K562 (cell line): Measurements from ENCODE around the gene TOR3A. TPM values are rescaled to one million over a fixed set of nuclear protein-coding genes. Genes with fewer than 3 reads are reported as not detected.

Source experiments
- BRCA1 ChIP-seq, 2 experiments: fragments of 450-650 bp in 1 of 2; sonication (generic) in 1 of 2; formaldehyde crosslinking in 1 of 2; IDR thresholded peaks; 2 replicates each; pipeline versions ENCODE4 v1.5.0 to v1.6.1; 2017 to 2020; ENCODE audit warnings: mild to moderate bottlenecking in 1 of 2, missing genetic modification reagents in 1 of 2
- CAMTA2 ChIP-seq: fragments of 250-450 bp; sonication (Bioruptor Pico); conservative IDR thresholded peaks from 2 replicates; pipeline ENCODE4 v1.5.1; 2022
- ELF1 ChIP-seq: fragments of 200-800 bp; sonication (Bioruptor generic); IDR thresholded peaks from 2 replicates; pipeline ENCODE4 v1.6.1; 2016; ENCODE audit warnings: missing genetic modification characterization, missing compliant biosample characterization
- HDGF ChIP-seq: fragments of 450-650 bp; IDR thresholded peaks from 2 replicates; pipeline ENCODE4 v1.6.1; 2016
- NFRKB ChIP-seq: fragments of 450-650 bp; IDR thresholded peaks from 2 replicates; pipeline ENCODE4 v1.6.1; 2016; ENCODE audit warnings: low read depth
- NONO ChIP-seq, 2 experiments: fragments of 200-400 bp in 1 of 2; fragments of 450-650 bp in 1 of 2; formaldehyde crosslinking in 1 of 2; IDR thresholded peaks; 2 replicates each; pipeline ENCODE4 v1.6.1; 2017; ENCODE audit warnings: low read depth in 2 of 2, mild to moderate bottlenecking in 2 of 2, moderate library complexity in 2 of 2, low read length in 1 of 2
- POLR3G ChIP-seq: IDR thresholded peaks from 2 replicates; pipeline ENCODE4 v1.6.1; 2011; ENCODE audit not compliant: insufficient read length, insufficient replicate concordance; ENCODE audit errors: extremely low read depth
- SOX6 ChIP-seq: fragments of 450-650 bp; IDR thresholded peaks from 2 replicates; pipeline ENCODE4 v1.6.1; 2014; ENCODE audit warnings: mild to moderate bottlenecking
- TEAD1 ChIP-seq, 2 experiments: fragments of 450-650 bp in 1 of 2; sonication (generic) in 1 of 2; formaldehyde crosslinking; IDR thresholded peaks; 2 replicates each; pipeline versions ENCODE4 v1.4.0 to v1.8.0; 2020 to 2022; ENCODE audit warnings: mild to moderate bottlenecking in 2 of 2, missing genetic modification reagents in 1 of 2
- ZC3H11A ChIP-seq: IDR thresholded peaks from 2 replicates; pipeline ENCODE4 v1.6.1; 2012; ENCODE audit warnings: low read depth, low read length, improper control_type of control experiment
- ZNF140 ChIP-seq: fragments of 250-450 bp; sonication (Bioruptor Pico); IDR thresholded peaks from 2 replicates; pipeline ENCODE4 v1.8.0; 2021; ENCODE audit warnings: moderate library complexity, mild to moderate bottlenecking, inconsistent platforms
- ZNF644 ChIP-seq: fragments of 200-800 bp; sonication (Bioruptor generic); IDR thresholded peaks from 2 replicates; pipeline ENCODE4 v1.6.1; 2016; ENCODE audit warnings: low read depth, missing genetic modification characterization, missing compliant biosample characterization
- ZNF707 ChIP-seq: fragments of 250-450 bp; sonication (Bioruptor Pico); conservative IDR thresholded peaks from 2 replicates; pipeline ENCODE4 v1.8.0; 2022; ENCODE audit warnings: inconsistent platforms, mild to moderate bottlenecking, moderate library complexity
- polyA plus RNA-seq, 8 experiments: library from polyadenylated mRNA; depleted of rRNA in 4 of 8; stranded (reverse) in 5 of 8; unstranded in 3 of 8; fragments of >200 nt; fragmentation: Nextera tagmentation in 2 of 8; fragmentation: Illumina TruSeq in 1 of 8; extraction: Ambion mirVana in 2 of 8; extraction: Trizol in 1 of 8; gene quantifications; 2 replicates each; pipeline versions ENCODE4 v1.2.1 to v1.2.3, GENCODE V29; 2011 to 2014; ENCODE audit warnings: inconsistent platforms in 1 of 8, missing spikeins in 1 of 8
- total RNA-seq, 7 experiments: library from RNA; depleted of rRNA in 6 of 7; stranded (reverse); fragments of >200 nt in 6 of 7; fragmentation: Illumina TruSeq in 2 of 7; extraction: Trizol in 2 of 7; gene quantifications; 2 replicates each; pipeline versions ENCODE4 v1.2.1 to v1.2.3, GENCODE V29; 2011 to 2021; ENCODE audit warnings: low replicate concordance in 1 of 7
- TF ChIP-seq, protein P1 (sequence below): fragments of 250-450 bp; sonication (Bioruptor Pico); IDR thresholded peaks from 2 replicates; pipeline ENCODE4 v1.4.0; 2020; ENCODE audit warnings: borderline replicate concordance
- TF ChIP-seq, protein P2 (sequence below): sonication (generic); formaldehyde crosslinking; IDR thresholded peaks from 2 replicates; pipeline ENCODE4 v1.8.0; 2022; ENCODE audit warnings: mild to moderate bottlenecking, missing genetic modification reagents
- TF ChIP-seq, protein P3 (sequence below), 2 experiments: IDR thresholded peaks in 1 of 2; conservative IDR thresholded peaks in 1 of 2; 2 replicates each; pipeline ENCODE4 v1.6.1; 2016; ENCODE audit warnings: low read depth in 2 of 2, mild to moderate bottlenecking in 1 of 2, missing compliant biosample characterization in 1 of 2, missing genetic modification characterization in 1 of 2, moderate library complexity in 1 of 2
- TF ChIP-seq, protein P4 (sequence below): fragments of 200-800 bp; sonication (Bioruptor generic); IDR thresholded peaks from 2 replicates; pipeline ENCODE4 v1.6.1; 2017; ENCODE audit warnings: missing genetic modification characterization, missing compliant biosample characterization
- TF ChIP-seq, protein P5 (sequence below): fragments of 450-650 bp; conservative IDR thresholded peaks from 2 replicates; pipeline ENCODE4 v1.6.1; 2016; ENCODE audit warnings: missing genetic modification characterization, low read depth, mild to moderate bottlenecking, missing compliant biosample characterization, moderate library complexity

TOR3A gene
- total and polyA plus RNA-seq, 9 of the 15 experiments (the other 6 are each of a cell fraction or from before 2014, with no cell fraction given): 7.9 to 94.5 (median 39.7) TPM

DNA sequence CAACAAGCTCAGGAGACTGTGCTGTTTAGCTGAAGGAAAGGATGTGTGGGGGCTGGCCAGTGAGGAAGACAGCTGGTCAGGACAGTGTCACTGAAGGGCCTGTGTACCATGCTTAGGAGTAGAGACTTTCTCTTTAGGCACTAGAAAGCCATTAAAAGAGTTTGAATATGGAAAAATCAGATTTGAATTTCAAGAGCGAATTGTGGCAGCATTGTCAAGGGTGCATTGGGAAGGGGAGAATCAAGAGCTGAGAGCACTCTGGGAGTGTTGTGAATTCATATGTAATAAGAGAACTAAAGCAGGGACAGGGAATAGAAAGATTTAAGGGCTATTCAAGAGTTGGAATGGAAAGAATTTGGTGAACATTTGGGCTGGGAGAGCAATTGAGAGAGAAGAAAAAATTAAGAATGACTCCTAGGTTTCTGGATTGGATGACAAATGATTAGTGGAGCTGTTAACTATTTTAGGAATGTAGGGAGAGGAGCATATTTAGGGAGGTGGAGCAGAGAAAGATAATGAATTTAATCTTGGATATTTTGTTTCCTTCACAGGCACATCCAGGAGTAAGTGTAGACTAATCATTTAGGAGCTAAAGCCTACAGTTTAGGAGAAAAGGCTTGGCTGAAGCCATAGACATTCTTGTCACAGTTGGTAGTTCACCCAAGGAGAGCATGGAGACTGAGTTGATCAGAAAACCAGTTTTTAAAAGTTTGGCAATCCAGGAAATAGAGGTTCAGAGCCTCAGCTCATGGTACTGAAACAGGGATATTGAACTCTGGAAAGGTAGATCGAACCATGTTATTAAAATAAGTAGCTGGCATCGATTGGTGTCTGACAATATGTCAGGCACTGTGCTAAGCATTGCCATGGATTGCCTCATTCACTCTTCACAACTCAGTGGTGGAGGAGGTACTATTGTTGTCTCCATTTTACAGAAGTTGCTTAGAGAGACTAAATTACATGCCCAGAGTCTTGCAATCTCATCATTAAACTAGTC lies 23.1 kb upstream of the TOR3A start (continued):
- TF ChIP-seq CAMTA2 (CRISPR knock-in tag) (no peak), ZNF644 (tag) (peak; percentile 75; the same call in 1 of the 2 replicates), NONO (IDR thresholded peaks at IDR 0.05; ENCODE audit: low read depth in 2 of 2, low read length in 1 of 2) (no peak), BRCA1 (IDR thresholded peaks at IDR 0.05) (no peak), BRCA1 (CRISPR knock-in tag; IDR thresholded peaks at IDR 0.05) (no peak), ZNF140 (CRISPR knock-in tag) (no peak), ZNF707 (CRISPR knock-in tag) (no peak), HDGF (no peak), NFRKB (no peak), ELF1 (tag) (no peak), ZC3H11A (no peak), POLR3G (no peak), SOX6 (peak; percentile 30; the same call in 1 of the 2 replicates), TEAD1 (CRISPR knock-in tag; IDR thresholded peaks at IDR 0.05) (0 out of 4 replicates have a peak, but pooled peaks of 1 of the 2 experiments have one; percentile 42)
- TF ChIP-seq, protein P1, sequence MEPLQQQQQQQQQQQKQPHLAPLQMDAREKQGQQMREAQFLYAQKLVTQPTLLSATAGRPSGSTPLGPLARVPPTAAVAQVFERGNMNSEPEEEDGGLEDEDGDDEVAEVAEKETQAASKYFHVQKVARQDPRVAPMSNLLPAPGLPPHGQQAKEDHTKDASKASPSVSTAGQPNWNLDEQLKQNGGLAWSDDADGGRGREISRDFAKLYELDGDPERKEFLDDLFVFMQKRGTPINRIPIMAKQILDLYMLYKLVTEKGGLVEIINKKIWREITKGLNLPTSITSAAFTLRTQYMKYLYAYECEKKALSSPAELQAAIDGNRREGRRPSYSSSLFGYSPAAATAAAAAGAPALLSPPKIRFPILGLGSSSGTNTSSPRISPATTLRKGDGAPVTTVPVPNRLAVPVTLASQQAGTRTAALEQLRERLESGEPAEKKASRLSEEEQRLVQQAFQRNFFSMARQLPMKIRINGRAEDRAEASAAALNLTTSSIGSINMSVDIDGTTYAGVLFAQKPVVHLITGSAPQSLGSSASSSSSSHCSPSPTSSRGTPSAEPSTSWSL (CRISPR knock-in tag): no peak
- TF ChIP-seq, protein P2, sequence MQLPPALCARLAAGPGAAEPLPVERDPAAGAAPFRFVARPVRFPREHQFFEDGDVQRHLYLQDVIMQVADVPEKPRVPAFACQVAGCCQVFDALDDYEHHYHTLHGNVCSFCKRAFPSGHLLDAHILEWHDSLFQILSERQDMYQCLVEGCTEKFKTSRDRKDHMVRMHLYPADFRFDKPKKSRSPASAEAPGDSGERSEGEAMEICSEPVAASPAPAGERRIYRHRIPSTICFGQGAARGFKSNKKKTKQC: no peak
- TF ChIP-seq, protein P3, sequence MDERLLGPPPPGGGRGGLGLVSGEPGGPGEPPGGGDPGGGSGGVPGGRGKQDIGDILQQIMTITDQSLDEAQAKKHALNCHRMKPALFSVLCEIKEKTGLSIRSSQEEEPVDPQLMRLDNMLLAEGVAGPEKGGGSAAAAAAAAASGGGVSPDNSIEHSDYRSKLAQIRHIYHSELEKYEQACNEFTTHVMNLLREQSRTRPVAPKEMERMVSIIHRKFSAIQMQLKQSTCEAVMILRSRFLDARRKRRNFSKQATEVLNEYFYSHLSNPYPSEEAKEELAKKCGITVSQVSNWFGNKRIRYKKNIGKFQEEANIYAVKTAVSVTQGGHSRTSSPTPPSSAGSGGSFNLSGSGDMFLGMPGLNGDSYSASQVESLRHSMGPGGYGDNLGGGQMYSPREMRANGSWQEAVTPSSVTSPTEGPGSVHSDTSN (CRISPR knock-in tag; IDR thresholded peaks at IDR 0.05; ENCODE audit: low read depth): no peak
- TF ChIP-seq, protein P3 (tag; conservative IDR thresholded peaks at IDR 0.05; ENCODE audit: low read depth): 0 out of 2 replicates have a peak, but pooled peaks have one; percentile 5
- TF ChIP-seq, protein P4, sequence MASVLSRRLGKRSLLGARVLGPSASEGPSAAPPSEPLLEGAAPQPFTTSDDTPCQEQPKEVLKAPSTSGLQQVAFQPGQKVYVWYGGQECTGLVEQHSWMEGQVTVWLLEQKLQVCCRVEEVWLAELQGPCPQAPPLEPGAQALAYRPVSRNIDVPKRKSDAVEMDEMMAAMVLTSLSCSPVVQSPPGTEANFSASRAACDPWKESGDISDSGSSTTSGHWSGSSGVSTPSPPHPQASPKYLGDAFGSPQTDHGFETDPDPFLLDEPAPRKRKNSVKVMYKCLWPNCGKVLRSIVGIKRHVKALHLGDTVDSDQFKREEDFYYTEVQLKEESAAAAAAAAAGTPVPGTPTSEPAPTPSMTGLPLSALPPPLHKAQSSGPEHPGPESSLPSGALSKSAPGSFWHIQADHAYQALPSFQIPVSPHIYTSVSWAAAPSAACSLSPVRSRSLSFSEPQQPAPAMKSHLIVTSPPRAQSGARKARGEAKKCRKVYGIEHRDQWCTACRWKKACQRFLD (CRISPR knock-in tag): peak; percentile 46; the same call in 1 of the 2 replicates
- TF ChIP-seq, protein P5, sequence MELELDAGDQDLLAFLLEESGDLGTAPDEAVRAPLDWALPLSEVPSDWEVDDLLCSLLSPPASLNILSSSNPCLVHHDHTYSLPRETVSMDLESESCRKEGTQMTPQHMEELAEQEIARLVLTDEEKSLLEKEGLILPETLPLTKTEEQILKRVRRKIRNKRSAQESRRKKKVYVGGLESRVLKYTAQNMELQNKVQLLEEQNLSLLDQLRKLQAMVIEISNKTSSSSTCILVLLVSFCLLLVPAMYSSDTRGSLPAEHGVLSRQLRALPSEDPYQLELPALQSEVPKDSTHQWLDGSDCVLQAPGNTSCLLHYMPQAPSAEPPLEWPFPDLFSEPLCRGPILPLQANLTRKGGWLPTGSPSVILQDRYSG (tag): 0 out of 2 replicates have a peak, but pooled peaks have one; percentile 14
